GM19467 (cell line): Measurements from ENCODE around the gene SEC31B.

ENCODE experiments used
- ATAC-seq: cut with Tn5 transposase; IDR thresholded peaks from one replicate; pipeline ENCODE4 v1.9.1; 2021; ENCODE audit warnings: mild to moderate bottlenecking, moderate library complexity; ENCODE audit not compliant: unreplicated experiment

SEC31B gene

GRCh38 chr10:100502926-100503494 is 16.7 kb downstream of the SEC31B start:
- ATAC-seq: no peak

- no peak for ATAC-seq
These were observed 18.2 kb downstream of the SEC31B start for GRCh38 chr10:100501423-100501822.

- no peak for ATAC-seq
These were observed 21.6 kb downstream of the SEC31B start for GRCh38 chr10:100498059-100498458.

GRCh38 chr10:100496567-100496966 is 23.1 kb downstream of the SEC31B start:
- ATAC-seq: no peak

GRCh38 chr10:100490531-100490930 is 29.1 kb downstream of the SEC31B start:
- ATAC-seq: no peak

- ATAC-seq: no peak
These were observed 30.3 kb downstream of the SEC31B start for GRCh38 chr10:100489396-100489795.

GRCh38 chr10:100487529-100487928 is 32.1 kb downstream of the SEC31B start:
- ATAC-seq: no peak

- ATAC-seq: no peak
These were observed 33.7 kb downstream of the SEC31B start for GRCh38 chr10:100485801-100486495.

GRCh38 chr10:100485366-100485765 is 34.3 kb downstream of the SEC31B start:
- ATAC-seq: no peak

GRCh38 chr10:100483876-100484666 is 35.6 kb downstream of the SEC31B start:
- no peak for ATAC-seq

GRCh38 chr10:100482834-100483185 is 36.9 kb downstream of the SEC31B start:
- no peak for ATAC-seq

GRCh38 chr10:100482181-100482833 is 37.4 kb downstream of the SEC31B start:
- ATAC-seq: no peak

- ATAC-seq: peak; percentile 98
These were observed 38.1 kb downstream of the SEC31B start for GRCh38 chr10:100481462-100482081.

GRCh38 chr10:100480002-100480401 is 39.7 kb downstream of the SEC31B start:
- no peak for ATAC-seq

- no peak for ATAC-seq
These were observed 40.6 kb downstream of the SEC31B start for GRCh38 chr10:100479037-100479436.

GRCh38 chr10:100477970-100478369 is 41.7 kb downstream of the SEC31B start:
- no peak for ATAC-seq

GRCh38 chr10:100470367-100470766 is 49.3 kb downstream of the SEC31B start:
- no peak for ATAC-seq

- no peak for ATAC-seq
These were observed 49.9 kb downstream of the SEC31B start for GRCh38 chr10:100469756-100470155.

GRCh38 chr10:100468978-100469377 is 50.7 kb downstream of the SEC31B start:
- ATAC-seq: no peak

- no peak for ATAC-seq
These were observed 51.3 kb downstream of the SEC31B start for GRCh38 chr10:100468322-100468721.

GRCh38 chr10:100462709-100463108 is 57.0 kb downstream of the SEC31B start, which contains the start of gene WNT8B:
Gene WNT8B (plus strand): TSS chr10:100463009. CDS start chr10:100463169, 160 bp downstream.
- no peak for ATAC-seq
